Femur (tissue), 1 donor: ENCODE measurements around the gene PDIA4.
A peak's percentile ranks its signal among the peaks of the same experiment; 100 is the strongest.

Experiments used
- DNase-seq: peaks from one replicate; pipeline ENCODE4 v3.0.0-alpha.2; 2017

Gene PDIA4

GRCh38 chr7:148963583-148964482 lies 64.5 kb downstream of the PDIA4 start:
- no peak for DNase-seq

GRCh38 chr7:148962823-148963582 lies 65.3 kb downstream of the PDIA4 start:
- DNase-seq = peak; percentile 82

DNA sequence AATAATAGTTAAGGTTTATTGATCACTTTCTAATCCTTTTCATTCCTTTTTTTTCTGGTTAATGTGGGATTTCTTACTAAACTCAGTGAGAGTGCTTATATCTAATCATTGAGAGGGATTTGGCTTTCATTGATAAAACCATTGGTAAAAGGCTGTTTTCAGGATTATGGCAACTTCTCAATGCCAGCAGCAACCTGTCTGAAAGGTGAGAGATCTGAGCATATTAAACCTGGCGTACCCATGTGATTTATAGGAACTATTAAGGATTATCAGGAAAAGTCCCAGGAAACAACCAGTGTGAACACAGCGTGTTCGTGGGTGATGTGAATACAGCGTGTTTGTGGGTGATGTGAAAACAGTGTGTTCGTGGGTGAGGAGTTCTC lies 65.9 kb downstream of the PDIA4 start:
- no peak for DNase-seq

DNA sequence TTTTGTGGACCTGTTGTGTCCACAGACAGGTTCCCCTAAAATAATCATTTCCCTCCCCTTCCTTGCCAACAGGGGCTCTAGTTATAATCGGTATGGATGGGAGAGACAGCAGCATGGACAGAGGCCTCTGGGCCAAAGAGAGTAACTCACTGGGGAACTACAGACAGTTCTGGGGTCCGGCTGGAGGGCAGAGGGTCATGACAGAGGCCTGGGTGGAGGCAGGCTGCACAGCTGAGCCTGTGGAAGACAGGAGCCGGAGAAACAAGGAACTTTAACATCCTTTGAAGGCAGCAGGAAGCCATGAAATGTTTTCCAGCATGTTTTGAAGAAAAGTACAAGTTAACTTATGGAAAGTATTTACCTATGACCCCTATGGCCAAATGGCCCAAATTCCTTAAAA lies 68.6 kb downstream of the PDIA4 start:
- DNase-seq = no peak

- DNase-seq = no peak
Observed at GRCh38 chr7:148958061-148958460, 70.2 kb downstream of the PDIA4 start.

GRCh38 chr7:148954766-148955165 lies 73.5 kb downstream of the PDIA4 start:
- no peak for DNase-seq

GRCh38 chr7:148953676-148954075 lies 74.6 kb downstream of the PDIA4 start:
- no peak for DNase-seq
